GM08714 (cell line): ENCODE results near the gene CHD2.

ENCODE experiments used
- H3K4me3 ChIP-seq: fragments of 200-500 bp; sonication (Bioruptor generic); 2 replicates; pipeline ENCODE4 v1.5.1; 2014; ENCODE audit warnings: mild to moderate bottlenecking, low read length, inconsistent platforms
- ZNF274 ChIP-seq: IDR thresholded peaks from 2 replicates; pipeline ENCODE4 v1.6.1; 2012; ENCODE audit warnings: mild to moderate bottlenecking, low read depth, low read length

CHD2 gene

GRCh38 chr15:92943581-92943980 is 43.5 kb downstream of the CHD2 start:
- H3K4me3 ChIP-seq: no peak overlapping the region
- TF ChIP-seq ZNF274: no peak

DNA sequence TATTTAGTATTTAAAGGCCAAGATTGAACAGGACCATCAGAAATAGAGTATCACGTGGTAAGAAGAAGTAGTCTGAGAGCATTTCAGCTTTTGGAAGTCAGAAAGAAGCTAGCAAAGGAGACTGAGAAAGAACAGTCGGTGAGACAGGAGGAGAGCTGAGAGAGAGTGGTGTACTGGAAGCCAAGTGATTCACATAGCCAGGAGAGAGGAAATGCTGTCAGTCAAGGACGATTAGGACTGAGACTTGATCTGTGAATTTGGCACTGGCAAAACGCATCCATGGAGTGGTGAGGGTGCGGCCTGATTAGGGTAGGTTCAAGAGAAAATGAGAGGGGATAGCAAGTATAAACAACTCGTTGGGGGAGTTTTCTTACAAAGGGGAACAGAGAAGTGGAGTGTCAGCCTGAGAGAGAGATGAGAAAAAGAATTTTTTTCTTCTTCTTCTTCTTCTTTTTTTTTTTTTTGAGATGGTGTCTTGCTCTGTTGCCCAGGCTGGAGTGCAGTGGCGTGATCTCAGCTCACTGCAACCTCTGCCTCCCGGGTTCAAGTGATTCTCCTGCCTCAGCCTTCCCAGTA is 44.9 kb downstream of the CHD2 start:
- TF ChIP-seq ZNF274: no peak
- H3K4me3 ChIP-seq: no peak overlapping the region

GRCh38 chr15:92947071-92947730 is 47.1 kb downstream of the CHD2 start:
- TF ChIP-seq ZNF274: no peak
- H3K4me3 ChIP-seq: no peak overlapping the region

GRCh38 chr15:92949604-92950249 is 49.6 kb downstream of the CHD2 start:
- TF ChIP-seq ZNF274: no peak
- H3K4me3 ChIP-seq: no peak overlapping the region

DNA sequence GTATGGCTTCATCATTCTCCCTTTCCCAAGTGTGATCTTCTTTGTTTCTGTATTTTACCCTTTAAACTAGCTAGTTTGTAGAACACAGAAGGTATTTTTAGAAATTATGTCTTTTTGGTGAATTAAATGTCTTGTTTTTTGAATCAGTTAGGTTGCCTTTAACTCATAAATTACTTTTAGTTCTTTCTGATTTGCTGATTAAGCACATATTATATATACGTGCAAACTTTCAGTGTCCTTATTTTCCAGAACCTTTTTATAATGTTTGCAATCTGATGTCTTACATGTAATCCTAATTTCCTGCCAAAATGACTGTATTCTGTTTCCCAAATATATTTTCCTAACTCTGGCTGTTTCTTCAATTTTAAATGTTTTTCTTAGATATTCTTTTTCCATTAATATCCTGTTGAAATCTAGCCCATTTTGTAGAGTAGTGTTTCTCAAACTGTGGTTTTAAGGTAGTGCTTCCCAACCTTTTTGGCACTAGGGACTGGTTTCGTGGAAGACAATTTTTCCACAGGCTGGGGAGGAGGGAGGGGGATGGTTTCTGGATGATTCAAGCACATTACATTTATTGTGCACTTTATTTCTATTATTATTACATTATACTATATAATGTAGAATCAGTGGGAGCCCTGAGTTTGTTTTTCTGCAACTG is 51.8 kb downstream of the CHD2 start:
- no peak for TF ChIP-seq ZNF274
- H3K4me3 ChIP-seq: no peak overlapping the region

DNA sequence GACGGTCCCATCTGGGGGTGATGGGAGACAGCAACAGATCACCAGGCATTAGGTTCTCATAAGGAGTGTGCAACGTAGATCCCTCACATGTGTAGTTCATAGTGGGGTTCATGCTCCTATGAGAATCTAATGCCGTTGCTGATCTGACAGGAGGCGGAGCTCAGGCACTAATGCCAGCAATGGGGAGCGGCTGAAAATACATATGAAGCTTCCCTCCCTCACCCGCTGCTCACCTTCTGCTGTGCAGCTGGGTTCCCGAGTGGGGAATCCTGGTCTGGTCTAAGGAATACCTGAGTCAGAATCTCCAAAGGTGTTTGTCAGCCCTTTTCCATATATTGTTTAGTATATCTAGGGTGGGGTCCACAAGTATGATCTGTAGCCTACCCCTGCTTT is 52.3 kb downstream of the CHD2 start:
- no peak overlapping the region for H3K4me3 ChIP-seq
- no peak for TF ChIP-seq ZNF274

DNA sequence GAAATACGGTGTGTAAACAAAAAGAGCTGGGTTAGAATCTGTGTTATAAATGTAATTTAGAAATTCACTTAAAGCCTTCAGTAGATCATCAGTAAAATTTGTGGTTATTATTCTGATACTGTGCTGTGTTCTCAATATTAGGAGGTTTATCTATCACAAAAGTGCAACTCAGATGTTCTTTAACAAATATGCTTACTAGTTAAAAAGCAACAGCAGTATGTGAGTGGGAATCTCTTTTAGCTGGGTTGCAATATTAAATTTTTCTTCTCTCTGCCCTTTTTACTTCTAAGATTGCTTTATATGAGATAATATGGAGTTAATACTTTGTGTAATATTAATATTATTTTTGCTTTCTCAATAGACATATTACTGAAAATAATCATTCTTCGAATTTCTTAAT is 53.4 kb downstream of the CHD2 start:
- H3K4me3 ChIP-seq: no peak overlapping the region
- TF ChIP-seq ZNF274: no peak

DNA sequence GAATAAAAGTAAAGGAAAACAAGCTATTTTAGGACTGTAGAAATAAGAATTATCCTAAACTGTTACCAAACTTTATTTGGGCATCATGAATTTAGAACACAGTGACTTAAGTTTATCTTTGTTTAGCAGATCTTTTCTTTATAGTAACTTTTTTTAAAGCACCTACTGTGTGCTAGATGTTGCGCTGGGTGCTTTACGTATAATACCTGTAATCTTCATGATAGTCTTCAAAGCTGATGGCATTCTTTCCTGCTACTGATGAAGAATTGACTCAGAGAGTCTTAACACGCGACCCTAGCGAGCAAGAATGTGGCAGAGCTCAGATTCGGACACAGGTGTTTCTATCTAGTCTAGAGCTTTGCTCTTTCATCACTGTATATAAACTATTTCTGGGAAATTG is 53.9 kb downstream of the CHD2 start:
- no peak overlapping the region for H3K4me3 ChIP-seq
- TF ChIP-seq ZNF274: no peak

DNA sequence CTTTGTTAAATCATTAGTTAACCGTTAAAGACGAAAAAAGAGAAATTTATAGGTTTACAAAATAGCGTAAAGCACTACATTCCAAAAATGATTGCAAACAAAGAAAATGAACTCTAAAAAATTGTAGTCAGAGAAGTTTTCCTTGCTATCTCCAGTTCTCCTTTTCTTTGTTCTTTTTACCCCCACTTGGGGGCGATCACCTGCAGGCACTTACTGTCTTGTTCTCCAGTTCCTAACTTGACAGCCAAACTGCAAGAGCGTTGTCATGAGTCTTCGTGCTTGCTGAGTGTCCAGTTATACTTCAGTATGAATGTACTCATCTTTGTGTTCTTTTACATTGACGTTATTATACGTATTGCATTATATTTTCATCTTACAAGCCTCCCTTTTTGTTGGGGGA is 54.5 kb downstream of the CHD2 start:
- no peak for TF ChIP-seq ZNF274
- H3K4me3 ChIP-seq: no peak overlapping the region

DNA sequence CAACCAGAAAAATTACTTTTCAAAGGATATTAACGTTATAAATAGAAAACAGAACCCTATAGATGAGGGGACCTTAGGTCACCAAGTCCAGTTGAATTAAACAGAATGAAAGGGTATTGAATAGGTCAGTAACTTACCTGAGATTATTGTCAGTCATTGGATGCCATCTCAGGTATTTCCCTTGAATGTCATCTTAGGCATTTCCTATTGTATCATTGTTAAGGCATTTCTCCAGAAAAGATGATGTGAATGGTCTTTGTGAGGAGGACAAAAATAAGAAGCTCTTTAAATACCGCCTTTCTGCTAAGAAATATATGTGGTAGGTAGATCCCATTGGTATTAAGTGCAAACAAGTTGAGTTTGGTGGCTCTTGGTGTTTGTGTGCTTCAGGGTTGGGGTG is 55.6 kb downstream of the CHD2 start:
- TF ChIP-seq ZNF274: no peak
- H3K4me3 ChIP-seq: no peak overlapping the region

DNA sequence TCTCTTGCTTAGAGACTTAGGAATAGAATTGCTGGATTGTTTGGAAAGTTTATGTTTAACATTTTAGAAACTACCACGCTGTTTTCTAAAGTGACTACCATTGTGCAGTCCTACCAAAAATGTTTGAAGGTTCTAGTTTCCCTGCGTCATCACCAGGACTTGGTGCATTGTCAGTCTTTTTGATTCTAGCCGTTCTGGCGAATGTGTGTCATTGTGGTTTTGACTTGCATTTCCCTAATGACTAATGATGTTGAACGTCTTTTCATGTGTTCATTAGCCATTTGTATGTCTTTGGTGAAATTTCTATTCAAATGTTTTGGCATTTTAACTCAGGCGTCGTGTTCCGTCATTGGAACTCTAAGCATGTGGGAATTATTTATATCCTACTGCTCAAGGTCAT is 58.0 kb downstream of the CHD2 start:
- no peak for TF ChIP-seq ZNF274

GRCh38 chr15:92959219-92959618 is 59.1 kb downstream of the CHD2 start:
- H3K4me3 ChIP-seq: no peak overlapping the region
- no peak for TF ChIP-seq ZNF274

More for the DNA sequence above, 58.0 kb downstream of the CHD2 start:
- no peak overlapping the region for H3K4me3 ChIP-seq

- TF ChIP-seq ZNF274: no peak
Measured at GRCh38 chr15:92960996-92961681, 61.0 kb downstream of the CHD2 start.

DNA sequence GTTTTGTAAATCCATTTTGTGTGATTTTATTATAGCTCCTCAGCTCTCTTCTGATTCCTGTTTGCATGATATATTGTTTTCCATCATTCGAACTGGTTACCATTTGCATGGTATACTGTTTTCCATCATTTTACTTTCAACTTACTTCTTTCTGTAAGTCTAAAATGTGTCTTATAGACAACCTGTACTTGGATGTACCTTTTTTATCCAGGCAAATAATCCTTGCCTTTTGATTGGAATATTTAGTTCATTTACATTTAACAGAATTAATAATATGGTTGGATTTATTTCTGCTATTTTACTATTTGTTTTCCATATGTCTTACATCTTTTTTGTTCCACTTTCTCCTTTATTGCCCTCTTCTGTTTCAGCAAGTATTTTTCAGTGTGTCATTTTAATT is 62.8 kb downstream of the CHD2 start:
- no peak for TF ChIP-seq ZNF274

More at GRCh38 chr15:92960996-92961681, 61.0 kb downstream of the CHD2 start:
- H3K4me3 ChIP-seq: no peak overlapping the region

More for the DNA sequence above, 62.8 kb downstream of the CHD2 start:
- no peak overlapping the region for H3K4me3 ChIP-seq
